Tibial nerve (tissue), 4 donors: ENCODE data around the gene EIF2B2. TPM values are rescaled to one million over a fixed set of nuclear protein-coding genes. Genes with fewer than 3 reads are reported as not detected.
A peak's percentile ranks its signal among the peaks of the same experiment; 100 is the strongest.

ENCODE experiments used
- DNase-seq, 2 donors: peaks; one replicate each; pipeline ENCODE4 v3.0.0-alpha.2; 2019; ENCODE audit warnings: low spot score in 2 of 2
- H3K27ac ChIP-seq, 4 donors: fragments of 200-600 bp; sonication (generic) in 3 of 4; one replicate each; pipeline ENCODE4 v1.5.1; 2017 to 2019; ENCODE audit warnings: mild to moderate bottlenecking in 1 of 4
- H3K27me3 ChIP-seq, 2 donors: fragments of 200-600 bp; sonication (generic) in 1 of 2; one replicate each; pipeline versions ENCODE4 v1.5.1 to v1.6.0; 2017 to 2019
- H3K36me3 ChIP-seq, 3 donors: fragments of 200-600 bp; sonication (generic); one replicate each; pipeline ENCODE4 v1.5.1; 2018 to 2019
- H3K4me1 ChIP-seq, 4 donors: fragments of 200-600 bp; sonication (generic) in 3 of 4; one replicate each; pipeline ENCODE4 v1.5.1; 2017 to 2019
- H3K4me3 ChIP-seq, 4 donors: fragments of 200-600 bp; sonication (generic) in 3 of 4; one replicate each; pipeline ENCODE4 v1.5.1; 2017 to 2019; ENCODE audit warnings: mild to moderate bottlenecking in 1 of 4, moderate library complexity in 1 of 4
- H3K9me3 ChIP-seq, 4 donors: fragments of 200-600 bp; sonication (generic) in 3 of 4; one replicate each; pipeline ENCODE4 v1.5.1; 2017 to 2019
- CTCF ChIP-seq, 5 experiments: fragments of 200-600 bp in 3 of 5; fragments of 450-650 bp in 2 of 5; sonication (generic) in 3 of 5; IDR thresholded peaks; one replicate each; pipeline ENCODE4 v1.5.1; 2016 to 2019; ENCODE audit warnings: antibody characterized with exemption in 5 of 5, mild to moderate bottlenecking in 3 of 5, moderate library complexity in 2 of 5
- EP300 ChIP-seq, 2 donors: sonication (generic); formaldehyde crosslinking; IDR thresholded peaks; one replicate each; pipeline ENCODE4 v1.6.1; 2017; ENCODE audit warnings: antibody characterized with exemption in 2 of 2, mild to moderate bottlenecking in 1 of 2
- POLR2A ChIP-seq, 2 donors: fragments of 450-650 bp; IDR thresholded peaks; one replicate each; pipeline ENCODE4 v1.6.1; 2017; ENCODE audit warnings: antibody characterized with exemption in 2 of 2, mild to moderate bottlenecking in 2 of 2, moderate library complexity in 2 of 2
- WGBS, 2 donors: methylation state at CpG; one replicate each; pipeline ENCODE4 v1.1.5; 2018; 5-methylcytosine and 5-hydroxymethylcytosine counted together
- total RNA-seq, 4 donors: library from RNA; depleted of rRNA; stranded (reverse); fragments of >200 nt; gene quantifications; one replicate each; pipeline ENCODE4 v1.1.0, GENCODE V29; 2016

The EIF2B2 gene
- total RNA-seq, 4 donors from 2014 or later = 26.1 to 44.9 (median 36.1) TPM

GRCh38 chr14:75050852-75051555 is 48.3 kb downstream of the EIF2B2 start, which contains the start of gene MLH3:
TSS of gene MLH3 (minus strand) at chr14:75051467. CDS start at chr14:75049655, 1,812 bp downstream.
- Histone ChIP-seq H3K36me3 (no peaks in the 10 kb centered on the region), H3K27me3 (no peaks in the 10 kb centered on the region), H3K4me3 (peak within 1 kb of the TSS; percentile 62 to 86 (median 70)), H3K9me3 (no peaks in the 10 kb centered on the region), H3K4me1 (peaks cover 0 to 43% (median 23%) of the 10 kb centered on the region in 4 donors), H3K27ac (peak within 1 kb of the TSS; percentile 89 to 96 (median 92))
- peak in 1 of 5 experiments; percentile 32 for TF ChIP-seq CTCF (IDR thresholded peaks at IDR 0.05)
- peak; percentile 42 to 95 for TF ChIP-seq EP300 (IDR thresholded peaks at IDR 0.05)
- peak; percentile 54 to 78 for TF ChIP-seq POLR2A (IDR thresholded peaks at IDR 0.05)
- DNase-seq = peak; percentile 64 to 67
- 0% methylated on average over 42 to 55 of the region's 59 CpGs for WGBS, 2 donors

- no peak for DNase-seq
- TF ChIP-seq POLR2A (IDR thresholded peaks at IDR 0.05) = no peak
- TF ChIP-seq EP300 (IDR thresholded peaks at IDR 0.05) = no peak
- no peak for TF ChIP-seq CTCF (IDR thresholded peaks at IDR 0.05)
- H3K36me3 ChIP-seq = no peaks in the 10 kb centered on the region
- no peaks in the 10 kb centered on the region for H3K9me3 ChIP-seq
- no peaks in the 10 kb centered on the region for H3K27me3 ChIP-seq
- WGBS, 2 donors = 21 to 26% methylated on average over 5 of the region's 5 CpGs
- peak overlapping the region; percentile 89 to 96 (median 92) for H3K27ac ChIP-seq
- peak overlapping the region; percentile 62 to 86 (median 70) for H3K4me3 ChIP-seq
- H3K4me1 ChIP-seq = peaks cover 0 to 43% (median 23%) of the 10 kb centered on the region in 4 donors
Observed at GRCh38 chr14:75051556-75051899, 48.8 kb downstream of the EIF2B2 start.

- H3K9me3 ChIP-seq = no peaks in the 10 kb centered on the region
- peaks cover 0 to 23% (median 15%) of the 10 kb centered on the region in 4 donors for H3K4me1 ChIP-seq
- H3K27ac ChIP-seq = no peak overlapping the region
- H3K27me3 ChIP-seq = no peaks in the 10 kb centered on the region
- no peaks in the 10 kb centered on the region for H3K36me3 ChIP-seq
- 66 to 67% methylated on average over 5 of the region's 5 CpGs for WGBS, 2 donors
- no peak overlapping the region for H3K4me3 ChIP-seq
- DNase-seq = no peak
- TF ChIP-seq POLR2A (IDR thresholded peaks at IDR 0.05) (no peak), EP300 (IDR thresholded peaks at IDR 0.05) (no peak), CTCF (IDR thresholded peaks at IDR 0.05) (no peak)
Observed at GRCh38 chr14:75053396-75054291, 50.9 kb downstream of the EIF2B2 start.

GRCh38 chr14:75054421-75054820 is 51.7 kb downstream of the EIF2B2 start:
- H3K27me3 ChIP-seq = no peaks in the 10 kb centered on the region
- no peak overlapping the region for H3K4me3 ChIP-seq
- peaks cover 0 to 16% (median 11%) of the 10 kb centered on the region in 4 donors for H3K4me1 ChIP-seq
- TF ChIP-seq POLR2A (IDR thresholded peaks at IDR 0.05) (no peak), CTCF (IDR thresholded peaks at IDR 0.05) (no peak), EP300 (IDR thresholded peaks at IDR 0.05) (no peak)
- no peaks in the 10 kb centered on the region for H3K36me3 ChIP-seq
- H3K27ac ChIP-seq = no peak overlapping the region
- 53 to 86% methylated on average over 1 of the region's 1 CpG for WGBS, 2 donors
- DNase-seq = no peak
- H3K9me3 ChIP-seq = no peaks in the 10 kb centered on the region
